Stomach (tissue), 4 donors: Measurements from ENCODE around the gene KDM2B.

Experiments used
- CTCF ChIP-seq, 7 experiments: fragments of 450-650 bp in 4 of 7; fragments of 200-600 bp in 3 of 7; sonication (generic) in 3 of 7; IDR thresholded peaks; one replicate each; pipeline ENCODE4 v1.5.1; 2016 to 2019; ENCODE audit warnings: antibody characterized with exemption in 7 of 7, control low read depth in 2 of 7, mild to moderate bottlenecking in 1 of 7
- POLR2A ChIP-seq, 4 donors: fragments of 450-650 bp; IDR thresholded peaks; one replicate each; pipeline ENCODE4 v1.6.1; 2016; ENCODE audit warnings: antibody characterized with exemption in 4 of 4, control low read depth in 2 of 4, mild to moderate bottlenecking in 1 of 4, moderate library complexity in 1 of 4

- TF ChIP-seq CTCF (IDR thresholded peaks at IDR 0.05), result no peak
- TF ChIP-seq POLR2A (IDR thresholded peaks at IDR 0.05), result no peak
Observed at GRCh38 chr12:121438905-121439304, 141.9 kb downstream of the KDM2B start.
